H1 (cell line): ENCODE results near the gene PSMG2. TPM values are rescaled to one million over a fixed set of nuclear protein-coding genes. Genes with fewer than 3 reads are reported as not detected.

Experiments used
- CTCF ChIA-PET: fragments of 300-600 bp; sonication (Branson Sonifier 250); formaldehyde crosslinking; loops from one replicate; lab custom pipeline; 2021; ENCODE audit not compliant: partially characterized antibody; lab: Charles Lee
- POLR2A ChIA-PET: fragments of 300-600 bp; sonication (Branson Sonifier 250); formaldehyde crosslinking; loops from one replicate; lab custom pipeline; 2021; ENCODE audit warnings: inconsistent platforms; ENCODE audit not compliant: partially characterized antibody; lab: Charles Lee
- DNase-seq, 2 experiments: peaks; one replicate each; pipeline versions ENCODE4 v3.0.0 to v3.0.0-alpha.2; 2010 to 2022; ENCODE audit warnings: low spot score in 2 of 2, low read depth in 1 of 2, mixed read lengths in 1 of 2
- FAIRE-seq: peaks from 2 replicates; lab custom pipeline; 2011; peaks lifted over from hg19 to GRCh38; lab: Jason Lieb, UNC
- H2AFZ ChIP-seq: 2 replicates; pipeline ENCODE4 v1.8.1; 2012; ENCODE audit warnings: low read length, inconsistent platforms
- H2AK5ac ChIP-seq: 2 replicates; pipeline ENCODE4 v1.6.1; 2013; ENCODE audit warnings: low read depth, low read length
- H2BK120ac ChIP-seq: replicated peaks from 2 replicates; pipeline ENCODE3; 2013; ENCODE audit warnings: low read depth, low read length, inconsistent platforms
- H2BK12ac ChIP-seq: 2 replicates; pipeline ENCODE4 v1.6.1; 2013; ENCODE audit warnings: low read depth, low read length
- H2BK15ac ChIP-seq: 2 replicates; pipeline ENCODE4 v1.6.1; 2013; ENCODE audit warnings: low read length
- H2BK20ac ChIP-seq: 2 replicates; pipeline ENCODE4 v1.6.1; 2013; ENCODE audit warnings: low read length
- H2BK5ac ChIP-seq: 2 replicates; pipeline ENCODE4 v1.6.1; 2013; ENCODE audit warnings: low read depth, low read length
- H3K14ac ChIP-seq: 2 replicates; pipeline ENCODE4 v1.6.1; 2013; ENCODE audit warnings: inconsistent platforms; ENCODE audit not compliant: insufficient read length
- H3K18ac ChIP-seq: 2 replicates; pipeline ENCODE4 v1.6.1; 2013; ENCODE audit warnings: low read length; ENCODE audit errors: extremely low read depth
- H3K23ac ChIP-seq: 2 replicates; pipeline ENCODE4 v1.6.1; 2013; ENCODE audit warnings: inconsistent platforms; ENCODE audit not compliant: insufficient read length
- H3K23me2 ChIP-seq: 2 replicates; pipeline ENCODE4 v1.6.1; 2013; ENCODE audit warnings: low read depth, low read length
- H3K27ac ChIP-seq: 2 replicates; pipeline ENCODE4 v1.6.1; 2011; ENCODE audit warnings: low read depth, low read length, inconsistent platforms
- H3K27me3 ChIP-seq, 4 experiments: replicated peaks in 1 of 4; 1 replicate in 1 of 4; 2 replicates in 3 of 4; pipeline versions ENCODE4 v1.6.1 to v1.8.1; 2011 to 2013; ENCODE audit warnings: low read length in 3 of 4, mild to moderate bottlenecking in 3 of 4, inconsistent platforms in 2 of 4, mixed read lengths in 2 of 4, moderate library complexity in 1 of 4; ENCODE audit not compliant: control insufficient read depth in 3 of 4, insufficient read depth in 3 of 4; ENCODE audit errors: extremely low read depth in 1 of 4
- H3K36me3 ChIP-seq, 4 experiments: 2 replicates each; pipeline versions ENCODE4 v1.6.1 to v1.8.1; 2011 to 2013; ENCODE audit warnings: mild to moderate bottlenecking in 4 of 4, low read length in 3 of 4, moderate library complexity in 2 of 4, control low read depth in 1 of 4, inconsistent platforms in 1 of 4; ENCODE audit not compliant: insufficient read depth in 4 of 4, control insufficient read depth in 2 of 4
- H3K4ac ChIP-seq: replicated peaks from 2 replicates; pipeline ENCODE3; 2013; ENCODE audit warnings: low read length, low read depth, mixed read lengths, inconsistent platforms; ENCODE audit not compliant: insufficient read length
- H3K4me1 ChIP-seq, 4 experiments: replicated peaks in 1 of 4; 1 replicate in 1 of 4; 2 replicates in 3 of 4; pipeline versions ENCODE4 v1.6.1 to v1.8.1; 2011 to 2013; ENCODE audit warnings: low read length in 3 of 4, inconsistent platforms in 2 of 4, mixed read lengths in 1 of 4; ENCODE audit not compliant: insufficient read depth in 4 of 4, control insufficient read depth in 3 of 4
- H3K4me2 ChIP-seq, 2 experiments: 2 replicates each; pipeline versions ENCODE4 v1.6.1 to v1.8.1; 2011 to 2013; ENCODE audit warnings: low read depth in 2 of 2, low read length in 2 of 2, control low read depth in 1 of 2, inconsistent platforms in 1 of 2, mild to moderate bottlenecking in 1 of 2; ENCODE audit not compliant: insufficient read depth in 1 of 2
- H3K4me3 ChIP-seq, 4 experiments: fragments of 200-600, 300-600 bp in 1 of 4; sonication (generic), shearing (Covaris generic), sonication (Bioruptor Twin) in 1 of 4; 2 replicates each; pipeline versions ENCODE4 v1.5.1 to v1.8.1; 2011 to 2016; ENCODE audit warnings: low read length in 4 of 4, low read depth in 3 of 4, control low read depth in 2 of 4, inconsistent platforms in 2 of 4, mild to moderate bottlenecking in 2 of 4, mixed read lengths in 1 of 4, moderate library complexity in 1 of 4; ENCODE audit not compliant: insufficient read depth in 2 of 4; ENCODE audit errors: extremely low read depth in 1 of 4
- H3K56ac ChIP-seq: replicated peaks from 2 replicates; pipeline ENCODE3; 2013; ENCODE audit warnings: low read depth, mild to moderate bottlenecking, mixed read lengths, low read length, inconsistent platforms; ENCODE audit not compliant: insufficient read length
- H3K79me1 ChIP-seq: 2 replicates; pipeline ENCODE4 v1.6.1; 2013; ENCODE audit warnings: low read depth, low read length, control low read depth
- H3K79me2 ChIP-seq, 2 experiments: 2 replicates each; pipeline versions ENCODE4 v1.6.1 to v1.8.1; 2012 to 2013; ENCODE audit warnings: low read length in 2 of 2, mild to moderate bottlenecking in 2 of 2, inconsistent platforms in 1 of 2; ENCODE audit not compliant: insufficient read depth in 2 of 2, control insufficient read depth in 1 of 2
- H3K9ac ChIP-seq, 4 experiments: replicated peaks in 1 of 4; 1 replicate in 1 of 4; 2 replicates in 3 of 4; pipeline versions ENCODE4 v1.6.1 to v1.8.1; 2011 to 2013; ENCODE audit warnings: low read depth in 3 of 4, low read length in 3 of 4, control low read depth in 2 of 4, mild to moderate bottlenecking in 2 of 4, moderate library complexity in 2 of 4, inconsistent platforms in 1 of 4; ENCODE audit errors: extremely low read depth in 1 of 4
- H3K9me3 ChIP-seq, 2 experiments: 2 replicates each; pipeline versions ENCODE4 v1.6.1 to v1.8.1; 2012 to 2013; ENCODE audit warnings: mild to moderate bottlenecking in 2 of 2, moderate library complexity in 2 of 2, control low read depth in 1 of 2, inconsistent platforms in 1 of 2, low read depth in 1 of 2, low read length in 1 of 2, mixed read lengths in 1 of 2; ENCODE audit not compliant: insufficient read depth in 2 of 2
- H4K20me1 ChIP-seq, 2 experiments: replicated peaks in 1 of 2; 2 replicates each; pipeline versions ENCODE3 to v1.8.1; 2011 to 2013; ENCODE audit warnings: inconsistent platforms in 2 of 2, low read length in 2 of 2, mild to moderate bottlenecking in 1 of 2; ENCODE audit not compliant: insufficient read depth in 2 of 2, control insufficient read depth in 1 of 2
- H4K5ac ChIP-seq: 2 replicates; pipeline ENCODE4 v1.6.1; 2013; ENCODE audit warnings: low read length, low read depth, mixed read lengths, inconsistent platforms; ENCODE audit not compliant: insufficient read length
- H4K8ac ChIP-seq: 2 replicates; pipeline ENCODE4 v1.8.0; 2013; ENCODE audit warnings: mild to moderate bottlenecking, moderate library complexity, low read length, inconsistent platforms; ENCODE audit not compliant: insufficient read depth; ENCODE audit errors: extremely low read depth
- H4K91ac ChIP-seq: replicated peaks from 2 replicates; pipeline ENCODE3; 2013; ENCODE audit warnings: low read length, mixed read lengths, inconsistent platforms; ENCODE audit not compliant: insufficient read length
- GTF2F1 ChIP-seq: IDR thresholded peaks from 2 replicates; pipeline ENCODE4 v1.6.1; 2012; ENCODE audit warnings: low read depth, low read length, improper control_type of control experiment, borderline replicate concordance
- RFX5 ChIP-seq: IDR thresholded peaks from 2 replicates; pipeline ENCODE4 v1.6.1; 2011; ENCODE audit warnings: low read depth, low read length, improper control_type of control experiment, borderline replicate concordance
- WGBS, 2 experiments: shearing (Covaris generic) in 1 of 2; methylation state at CpG; one replicate each; pipeline versions ENCODE4 v1.1.6 to v1.1.7; 2013 to 2015; ENCODE audit warnings: low lambda C conversion rate in 2 of 2, mixed read lengths in 2 of 2, inconsistent platforms in 1 of 2, low coverage in 1 of 2, missing lambda C conversion rate in 1 of 2; ENCODE audit not compliant: insufficient replicate concordance in 2 of 2, insufficient coverage in 1 of 2, insufficient read length in 1 of 2; ENCODE audit errors: extremely low coverage in 1 of 2, missing lambda C conversion rate in 1 of 2; 5-methylcytosine and 5-hydroxymethylcytosine counted together
- polyA plus RNA-seq, 7 experiments: library from polyadenylated mRNA; depleted of rRNA in 3 of 7; stranded (reverse) in 5 of 7; unstranded in 2 of 7; fragments of >200 nt in 5 of 7; fragments of 200-250 nt in 2 of 7; gene quantifications; 1 replicate in 5 of 7; 2 replicates in 1 of 7; 4 replicates in 1 of 7; pipeline versions ENCODE4 v1.2.1 to v1.2.3, GENCODE V29; 2011 to 2013; ENCODE audit warnings: missing spikeins in 2 of 7, mixed read lengths in 2 of 7
- total RNA-seq: library from RNA; stranded (reverse); fragmentation: NEBNext Ultra II Directional; extraction: Animal tissue kit (Norgen Biotek cat#: 25700); gene quantifications from 2 replicates; pipeline ENCODE4 v1.2.1, GENCODE V29; 2021

Gene PSMG2
- total and polyA plus RNA-seq, 2 of the 8 experiments (the other 6 are each of a cell fraction or from before 2014, with no cell fraction given), result 52.9 to 79.3 TPM

GRCh38 chr18:12750076-12750714, 47.4 kb downstream of the PSMG2 start:
- Histone ChIP-seq H4K20me1 (peaks cover 0 to 1% of the 10 kb centered on the region in 2 experiments), H4K5ac (no peak overlapping the region), H3K4ac (no peak overlapping the region), H2BK5ac (no peak overlapping the region), H3K56ac (no peak overlapping the region), H3K18ac (no peak overlapping the region), H2AFZ (no peak overlapping the region), H2BK120ac (no peak overlapping the region), H3K36me3 (no peaks in the 10 kb centered on the region), H4K8ac (no peak overlapping the region), H3K27me3 (no peaks in the 10 kb centered on the region), H2BK20ac (no peak overlapping the region), H3K79me2 (no peaks in the 10 kb centered on the region), H4K91ac (no peak overlapping the region), H3K4me2 (no peak overlapping the region), H3K79me1 (no peaks in the 10 kb centered on the region), H3K14ac (no peak overlapping the region), H2BK12ac (no peak overlapping the region), H3K27ac (no peak overlapping the region), H3K23me2 (no peaks in the 10 kb centered on the region), H3K9me3 (no peaks in the 10 kb centered on the region), H3K4me1 (no peaks in the 10 kb centered on the region), H3K9ac (no peak overlapping the region), H2AK5ac (no peak overlapping the region), H2BK15ac (no peak overlapping the region), H3K4me3 (no peak overlapping the region), H3K23ac (no peak overlapping the region)
- POLR2A ChIA-PET, result no interaction called here
- CTCF ChIA-PET, result interaction anchor here (0.7 to 2.1 kb wide), 6 partner anchors 13 to 336 kb away, joined by 3 to 9 read pairs (median 3); no protein-coding TSS in a partner anchor
- no peak for FAIRE-seq
- WGBS, 2 experiments, result 91% methylated on average over 14 of the region's 14 CpGs; no CpG with 5 or more reads in 1 of the 2 experiments
- no peak for DNase-seq
- TF ChIP-seq RFX5 (no peak), GTF2F1 (no peak)
